NB4 (cell line): ENCODE data around the gene SCIN.
A peak's percentile ranks its signal among the peaks of the same experiment; 100 is the strongest.

Source experiments
- DNase-seq: peaks from one replicate; pipeline ENCODE4 v3.0.0; 2010; ENCODE audit warnings: low read depth
- H3K4me3 ChIP-seq: one replicate; pipeline ENCODE4 v1.5.1; 2011; ENCODE audit warnings: mild to moderate bottlenecking, low read depth, low read length, moderate library complexity
- CTCF ChIP-seq: IDR thresholded peaks from one replicate; pipeline ENCODE4 v1.5.1; 2012; ENCODE audit warnings: low read depth, low read length
- MAX ChIP-seq: IDR thresholded peaks from 2 replicates; pipeline ENCODE4 v1.6.1; 2011; ENCODE audit warnings: low read depth, low read length
- MYC ChIP-seq: IDR thresholded peaks from 2 replicates; pipeline ENCODE4 v1.6.1; 2011; ENCODE audit warnings: low read depth, low read length
- POLR2A ChIP-seq: IDR thresholded peaks from 2 replicates; pipeline ENCODE4 v1.6.1; 2011; ENCODE audit warnings: mild to moderate bottlenecking; ENCODE audit not compliant: insufficient read length; ENCODE audit errors: extremely low read depth

SCIN gene

GRCh38 chr7:12578930-12579640, 8.6 kb downstream of the SCIN start:
- no peak for DNase-seq
- TF ChIP-seq CTCF (no peak), POLR2A (no peak), MYC (no peak), MAX (no peak)
- no peak overlapping the region for H3K4me3 ChIP-seq

GRCh38 chr7:12581897-12582296, 11.4 kb downstream of the SCIN start:
- no peak for DNase-seq
- TF ChIP-seq MAX: no peak
- TF ChIP-seq CTCF: no peak
- no peak for TF ChIP-seq POLR2A
- TF ChIP-seq MYC: no peak

GRCh38 chr7:12582362-12582761, 11.8 kb downstream of the SCIN start:
- no peak for DNase-seq
- TF ChIP-seq CTCF: no peak
- TF ChIP-seq MAX: no peak
- TF ChIP-seq MYC: no peak
- no peak for TF ChIP-seq POLR2A
- H3K4me3 ChIP-seq: no peak overlapping the region

More at GRCh38 chr7:12581897-12582296, 11.4 kb downstream of the SCIN start:
- no peak overlapping the region for H3K4me3 ChIP-seq

- no peak for DNase-seq
- TF ChIP-seq MAX (no peak), POLR2A (no peak), MYC (no peak)
- H3K4me3 ChIP-seq: no peak overlapping the region
Measured at GRCh38 chr7:12583176-12583575, 12.7 kb downstream of the SCIN start.

GRCh38 chr7:12583922-12584321, 13.4 kb downstream of the SCIN start:
- TF ChIP-seq MYC (no peak), CTCF (no peak), MAX (no peak), POLR2A (no peak)
- DNase-seq: no peak
- no peak overlapping the region for H3K4me3 ChIP-seq

- no peak for TF ChIP-seq CTCF
- TF ChIP-seq POLR2A: no peak
- no peak for TF ChIP-seq MYC
- no peak for TF ChIP-seq MAX
- peak; percentile 61 for DNase-seq
- H3K4me3 ChIP-seq: no peak overlapping the region
Measured at GRCh38 chr7:12584930-12585329, 14.4 kb downstream of the SCIN start.
